H1 (cell line): Measurements from ENCODE around the gene PLP2. TPM values are rescaled to one million over a fixed set of nuclear protein-coding genes. Genes with fewer than 3 reads are reported as not detected.
"Not testable (repeated sequence)": the region's sequence is repeated elsewhere in the genome, so short reads cannot be mapped to it uniquely, and the experiment has no call there.

Source experiments
- CTCF ChIA-PET: fragments of 300-600 bp; sonication (Branson Sonifier 250); formaldehyde crosslinking; loops from one replicate; lab custom pipeline; 2021; ENCODE audit not compliant: partially characterized antibody; lab: Charles Lee
- POLR2A ChIA-PET: fragments of 300-600 bp; sonication (Branson Sonifier 250); formaldehyde crosslinking; loops from one replicate; lab custom pipeline; 2021; ENCODE audit warnings: inconsistent platforms; ENCODE audit not compliant: partially characterized antibody; lab: Charles Lee
- DNase-seq, 2 experiments: peaks; one replicate each; pipeline versions ENCODE4 v3.0.0 to v3.0.0-alpha.2; 2010 to 2022; ENCODE audit warnings: low spot score in 2 of 2, low read depth in 1 of 2, mixed read lengths in 1 of 2
- FAIRE-seq: peaks from 2 replicates; lab custom pipeline; 2011; peaks lifted over from hg19 to GRCh38; lab: Jason Lieb, UNC
- H2AFZ ChIP-seq: 2 replicates; pipeline ENCODE4 v1.8.1; 2012; ENCODE audit warnings: low read length, inconsistent platforms
- H2AK5ac ChIP-seq: 2 replicates; pipeline ENCODE4 v1.6.1; 2013; ENCODE audit warnings: low read depth, low read length
- H2BK120ac ChIP-seq: replicated peaks from 2 replicates; pipeline ENCODE3; 2013; ENCODE audit warnings: low read depth, low read length, inconsistent platforms
- H2BK12ac ChIP-seq: 2 replicates; pipeline ENCODE4 v1.6.1; 2013; ENCODE audit warnings: low read depth, low read length
- H2BK15ac ChIP-seq: 2 replicates; pipeline ENCODE4 v1.6.1; 2013; ENCODE audit warnings: low read length
- H2BK20ac ChIP-seq: 2 replicates; pipeline ENCODE4 v1.6.1; 2013; ENCODE audit warnings: low read length
- H2BK5ac ChIP-seq: 2 replicates; pipeline ENCODE4 v1.6.1; 2013; ENCODE audit warnings: low read depth, low read length
- H3K14ac ChIP-seq: 2 replicates; pipeline ENCODE4 v1.6.1; 2013; ENCODE audit warnings: inconsistent platforms; ENCODE audit not compliant: insufficient read length
- H3K18ac ChIP-seq: 2 replicates; pipeline ENCODE4 v1.6.1; 2013; ENCODE audit warnings: low read length; ENCODE audit errors: extremely low read depth
- H3K23ac ChIP-seq: 2 replicates; pipeline ENCODE4 v1.6.1; 2013; ENCODE audit warnings: inconsistent platforms; ENCODE audit not compliant: insufficient read length
- H3K23me2 ChIP-seq: 2 replicates; pipeline ENCODE4 v1.6.1; 2013; ENCODE audit warnings: low read depth, low read length
- H3K27ac ChIP-seq: 2 replicates; pipeline ENCODE4 v1.6.1; 2011; ENCODE audit warnings: low read depth, low read length, inconsistent platforms
- H3K27me3 ChIP-seq, 4 experiments: replicated peaks in 1 of 4; 1 replicate in 1 of 4; 2 replicates in 3 of 4; pipeline versions ENCODE4 v1.6.1 to v1.8.1; 2011 to 2013; ENCODE audit warnings: low read length in 3 of 4, mild to moderate bottlenecking in 3 of 4, inconsistent platforms in 2 of 4, mixed read lengths in 2 of 4, moderate library complexity in 1 of 4; ENCODE audit not compliant: control insufficient read depth in 3 of 4, insufficient read depth in 3 of 4; ENCODE audit errors: extremely low read depth in 1 of 4
- H3K36me3 ChIP-seq, 4 experiments: 2 replicates each; pipeline versions ENCODE4 v1.6.1 to v1.8.1; 2011 to 2013; ENCODE audit warnings: mild to moderate bottlenecking in 4 of 4, low read length in 3 of 4, moderate library complexity in 2 of 4, control low read depth in 1 of 4, inconsistent platforms in 1 of 4; ENCODE audit not compliant: insufficient read depth in 4 of 4, control insufficient read depth in 2 of 4
- H3K4ac ChIP-seq: replicated peaks from 2 replicates; pipeline ENCODE3; 2013; ENCODE audit warnings: low read length, low read depth, mixed read lengths, inconsistent platforms; ENCODE audit not compliant: insufficient read length
- H3K4me1 ChIP-seq, 4 experiments: replicated peaks in 1 of 4; 1 replicate in 1 of 4; 2 replicates in 3 of 4; pipeline versions ENCODE4 v1.6.1 to v1.8.1; 2011 to 2013; ENCODE audit warnings: low read length in 3 of 4, inconsistent platforms in 2 of 4, mixed read lengths in 1 of 4; ENCODE audit not compliant: insufficient read depth in 4 of 4, control insufficient read depth in 3 of 4
- H3K4me2 ChIP-seq, 2 experiments: 2 replicates each; pipeline versions ENCODE4 v1.6.1 to v1.8.1; 2011 to 2013; ENCODE audit warnings: low read depth in 2 of 2, low read length in 2 of 2, control low read depth in 1 of 2, inconsistent platforms in 1 of 2, mild to moderate bottlenecking in 1 of 2; ENCODE audit not compliant: insufficient read depth in 1 of 2
- H3K4me3 ChIP-seq, 4 experiments: fragments of 200-600, 300-600 bp in 1 of 4; sonication (generic), shearing (Covaris generic), sonication (Bioruptor Twin) in 1 of 4; 2 replicates each; pipeline versions ENCODE4 v1.5.1 to v1.8.1; 2011 to 2016; ENCODE audit warnings: low read length in 4 of 4, low read depth in 3 of 4, control low read depth in 2 of 4, inconsistent platforms in 2 of 4, mild to moderate bottlenecking in 2 of 4, mixed read lengths in 1 of 4, moderate library complexity in 1 of 4; ENCODE audit not compliant: insufficient read depth in 2 of 4; ENCODE audit errors: extremely low read depth in 1 of 4
- H3K56ac ChIP-seq: replicated peaks from 2 replicates; pipeline ENCODE3; 2013; ENCODE audit warnings: low read depth, mild to moderate bottlenecking, mixed read lengths, low read length, inconsistent platforms; ENCODE audit not compliant: insufficient read length
- H3K79me1 ChIP-seq: 2 replicates; pipeline ENCODE4 v1.6.1; 2013; ENCODE audit warnings: low read depth, low read length, control low read depth
- H3K79me2 ChIP-seq, 2 experiments: 2 replicates each; pipeline versions ENCODE4 v1.6.1 to v1.8.1; 2012 to 2013; ENCODE audit warnings: low read length in 2 of 2, mild to moderate bottlenecking in 2 of 2, inconsistent platforms in 1 of 2; ENCODE audit not compliant: insufficient read depth in 2 of 2, control insufficient read depth in 1 of 2
- H3K9ac ChIP-seq, 4 experiments: replicated peaks in 1 of 4; 1 replicate in 1 of 4; 2 replicates in 3 of 4; pipeline versions ENCODE4 v1.6.1 to v1.8.1; 2011 to 2013; ENCODE audit warnings: low read depth in 3 of 4, low read length in 3 of 4, control low read depth in 2 of 4, mild to moderate bottlenecking in 2 of 4, moderate library complexity in 2 of 4, inconsistent platforms in 1 of 4; ENCODE audit errors: extremely low read depth in 1 of 4
- H3K9me3 ChIP-seq, 2 experiments: 2 replicates each; pipeline versions ENCODE4 v1.6.1 to v1.8.1; 2012 to 2013; ENCODE audit warnings: mild to moderate bottlenecking in 2 of 2, moderate library complexity in 2 of 2, control low read depth in 1 of 2, inconsistent platforms in 1 of 2, low read depth in 1 of 2, low read length in 1 of 2, mixed read lengths in 1 of 2; ENCODE audit not compliant: insufficient read depth in 2 of 2
- H4K20me1 ChIP-seq, 2 experiments: replicated peaks in 1 of 2; 2 replicates each; pipeline versions ENCODE3 to v1.8.1; 2011 to 2013; ENCODE audit warnings: inconsistent platforms in 2 of 2, low read length in 2 of 2, mild to moderate bottlenecking in 1 of 2; ENCODE audit not compliant: insufficient read depth in 2 of 2, control insufficient read depth in 1 of 2
- H4K5ac ChIP-seq: 2 replicates; pipeline ENCODE4 v1.6.1; 2013; ENCODE audit warnings: low read length, low read depth, mixed read lengths, inconsistent platforms; ENCODE audit not compliant: insufficient read length
- H4K8ac ChIP-seq: 2 replicates; pipeline ENCODE4 v1.8.0; 2013; ENCODE audit warnings: mild to moderate bottlenecking, moderate library complexity, low read length, inconsistent platforms; ENCODE audit not compliant: insufficient read depth; ENCODE audit errors: extremely low read depth
- H4K91ac ChIP-seq: replicated peaks from 2 replicates; pipeline ENCODE3; 2013; ENCODE audit warnings: low read length, mixed read lengths, inconsistent platforms; ENCODE audit not compliant: insufficient read length
- WGBS, 2 experiments: shearing (Covaris generic) in 1 of 2; methylation state at CpG; one replicate each; pipeline versions ENCODE4 v1.1.6 to v1.1.7; 2013 to 2015; ENCODE audit warnings: low lambda C conversion rate in 2 of 2, mixed read lengths in 2 of 2, inconsistent platforms in 1 of 2, low coverage in 1 of 2, missing lambda C conversion rate in 1 of 2; ENCODE audit not compliant: insufficient replicate concordance in 2 of 2, insufficient coverage in 1 of 2, insufficient read length in 1 of 2; ENCODE audit errors: extremely low coverage in 1 of 2, missing lambda C conversion rate in 1 of 2; 5-methylcytosine and 5-hydroxymethylcytosine counted together
- polyA plus RNA-seq, 7 experiments: library from polyadenylated mRNA; depleted of rRNA in 3 of 7; stranded (reverse) in 5 of 7; unstranded in 2 of 7; fragments of >200 nt in 5 of 7; fragments of 200-250 nt in 2 of 7; gene quantifications; 1 replicate in 5 of 7; 2 replicates in 1 of 7; 4 replicates in 1 of 7; pipeline versions ENCODE4 v1.2.1 to v1.2.3, GENCODE V29; 2011 to 2013; ENCODE audit warnings: missing spikeins in 2 of 7, mixed read lengths in 2 of 7
- total RNA-seq: library from RNA; stranded (reverse); fragmentation: NEBNext Ultra II Directional; extraction: Animal tissue kit (Norgen Biotek cat#: 25700); gene quantifications from 2 replicates; pipeline ENCODE4 v1.2.1, GENCODE V29; 2021

Gene PLP2
- total and polyA plus RNA-seq, 2 of the 8 experiments (the other 6 are each of a cell fraction or from before 2014, with no cell fraction given), result 10.3 to 23.4 TPM

DNA sequence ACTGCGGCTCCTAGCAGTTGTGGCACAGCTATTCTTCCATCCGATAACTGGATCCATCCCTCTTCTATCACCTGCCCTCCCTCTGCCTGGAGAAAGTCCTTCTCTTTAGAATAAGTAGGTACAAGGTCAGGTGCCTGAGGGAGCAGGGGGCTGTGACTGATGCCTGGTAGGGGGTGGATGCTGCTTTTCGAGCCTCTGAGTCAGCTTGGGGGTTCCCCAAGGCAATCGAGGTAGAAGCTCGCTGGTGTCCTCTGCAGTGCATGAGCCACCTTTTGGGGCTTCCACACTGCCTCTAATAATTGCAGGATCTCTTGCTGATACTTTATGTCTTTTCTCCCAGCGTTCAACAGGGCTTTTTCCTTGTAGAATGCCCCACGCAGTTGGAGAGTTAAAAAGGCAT lies 28.5 kb upstream of the PLP2 start:
- H3K14ac ChIP-seq, H4K20me1 ChIP-seq, H3K4me3 ChIP-seq, H3K27me3 ChIP-seq, H2BK5ac ChIP-seq, H3K9me3 ChIP-seq, H2BK120ac ChIP-seq, H3K23ac ChIP-seq, H3K23me2 ChIP-seq, H4K5ac ChIP-seq, H3K9ac ChIP-seq, H3K56ac ChIP-seq, H2BK15ac ChIP-seq, H3K27ac ChIP-seq, H2AK5ac ChIP-seq, H4K91ac ChIP-seq, FAIRE-seq, POLR2A ChIA-PET, H3K79me1 ChIP-seq, H3K18ac ChIP-seq, H2BK20ac ChIP-seq, DNase-seq, H3K4me1 ChIP-seq, H3K4me2 ChIP-seq, H3K79me2 ChIP-seq, H2AFZ ChIP-seq, H2BK12ac ChIP-seq, H4K8ac ChIP-seq, H3K4ac ChIP-seq, H3K36me3 ChIP-seq: not testable (repeated sequence)
- CTCF ChIA-PET, result interaction anchor here (0.6 to 3.8 kb wide), 8 partner anchors 12 to 100 kb away, joined by 3 to 22 read pairs (median 4); partner anchors contain the start of gene GPKOW
- WGBS, 2 experiments, result 81% methylated on average over 2 of the region's 7 CpGs; no CpG with 5 or more reads in 1 of the 2 experiments
